Measurements from ENCODE around the gene JPH2. TPM values are rescaled to one million over a fixed set of nuclear protein-coding genes. Genes with fewer than 3 reads are reported as not detected.

Gene JPH2
- total and polyA plus RNA-seq, 4 donors: 0.09 to 1.3 (median 0.17) TPM; not detected in 1

DNA sequence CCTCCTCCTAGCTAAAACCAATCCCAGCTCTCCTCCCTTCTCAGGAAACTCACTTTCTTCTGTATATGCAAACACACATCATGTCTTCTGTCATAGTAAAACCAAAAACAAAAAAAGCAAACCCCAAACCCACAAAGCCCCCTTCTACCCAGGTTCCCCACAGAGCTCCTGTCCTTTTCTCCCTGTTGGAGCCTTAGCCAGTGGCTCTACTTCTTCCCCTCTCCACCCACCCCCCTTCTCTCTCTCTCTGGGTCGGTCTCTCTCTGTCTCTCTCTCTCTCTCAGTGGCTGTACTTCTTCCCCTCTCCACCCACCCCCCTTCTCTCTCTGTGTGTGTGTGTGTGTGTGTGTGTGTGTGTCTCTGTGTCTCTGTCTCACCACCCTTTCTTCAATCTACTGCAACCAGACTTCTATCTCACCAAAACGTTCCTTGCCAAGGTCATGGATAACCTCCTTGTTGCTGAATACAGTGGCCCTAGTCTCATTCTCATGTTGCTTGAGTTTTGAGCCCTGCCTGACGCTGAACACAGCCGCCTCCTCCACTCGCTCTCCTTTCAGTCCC is 32.3 kb upstream of the JPH2 start (continued):
- TF ChIP-seq YY1 (IDR thresholded peaks at IDR 0.05): no peak
- no peak for TF ChIP-seq RAD21 (IDR thresholded peaks at IDR 0.05)
- TF ChIP-seq, protein P1, sequence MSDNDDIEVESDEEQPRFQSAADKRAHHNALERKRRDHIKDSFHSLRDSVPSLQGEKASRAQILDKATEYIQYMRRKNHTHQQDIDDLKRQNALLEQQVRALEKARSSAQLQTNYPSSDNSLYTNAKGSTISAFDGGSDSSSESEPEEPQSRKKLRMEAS (IDR thresholded peaks at IDR 0.05): no peak
- TF ChIP-seq FOXA2 (IDR thresholded peaks at IDR 0.05): no peak
- no peak for TF ChIP-seq NR2F2 (IDR thresholded peaks at IDR 0.05)
- TF ChIP-seq SP1 (IDR thresholded peaks at IDR 0.05): no peak
- TF ChIP-seq, protein P2, sequence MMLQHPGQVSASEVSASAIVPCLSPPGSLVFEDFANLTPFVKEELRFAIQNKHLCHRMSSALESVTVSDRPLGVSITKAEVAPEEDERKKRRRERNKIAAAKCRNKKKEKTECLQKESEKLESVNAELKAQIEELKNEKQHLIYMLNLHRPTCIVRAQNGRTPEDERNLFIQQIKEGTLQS (IDR thresholded peaks at IDR 0.05): no peak

DNA sequence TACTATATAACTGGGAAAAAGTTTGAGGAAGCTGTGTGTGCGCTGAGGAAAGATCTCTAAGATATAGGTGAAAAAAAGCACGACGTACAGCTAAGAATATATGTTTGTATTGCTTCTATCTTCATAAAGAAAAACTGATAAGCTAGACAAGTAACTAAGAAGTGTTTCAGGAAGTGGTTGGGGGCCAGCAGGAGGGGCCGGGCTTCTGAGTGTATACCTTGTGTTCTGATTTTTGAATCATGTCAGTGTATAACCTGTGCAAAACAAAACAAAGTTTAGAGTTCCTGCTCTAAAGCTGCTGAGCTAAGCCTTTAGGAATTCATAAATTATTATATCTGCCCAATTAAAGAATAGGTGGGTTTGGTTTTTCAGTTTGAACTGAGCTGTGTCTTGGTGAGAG is 31.5 kb upstream of the JPH2 start:
- Histone ChIP-seq H3K27ac (ENCODE audit: low read depth in 1 of 2, low read length in 2 of 2) (no peak overlapping the region), H3K9me3 (ENCODE audit: control insufficient read depth in 4 of 4, low read length in 3 of 4) (no peaks in the 10 kb centered on the region), H3K4me1 (ENCODE audit: control insufficient read depth in 4 of 4, insufficient read depth in 4 of 4, low read length in 3 of 4) (peaks cover 2 to 12% (median 8%) of the 10 kb centered on the region in 4 donors), H3K36me3 (ENCODE audit: control insufficient read depth in 4 of 4, insufficient read depth in 3 of 4, low read depth in 1 of 4, low read length in 3 of 4) (peaks cover 0 to 2% (median 0%) of the 10 kb centered on the region in 4 donors), H3K27me3 (ENCODE audit: control insufficient read depth in 4 of 4, insufficient read depth in 4 of 4, low read length in 3 of 4) (no peaks in the 10 kb centered on the region), H3K9ac (ENCODE audit: low read depth in 1 of 2, low read length in 2 of 2) (no peak overlapping the region), H3K4me3 (ENCODE audit: low read depth in 1 of 3, low read length in 3 of 3) (no peak overlapping the region)
- WGBS: 74% methylated on average over 4 of the region's 4 CpGs
- no peak for DNase-seq (ENCODE audit: low spot score)
- TF ChIP-seq RXRA (IDR thresholded peaks at IDR 0.05) (no peak), GABPA (IDR thresholded peaks at IDR 0.05 in 1 of 2, conservative IDR thresholded peaks at IDR 0.05 in 1 of 2) (no peak), FOXA1 (IDR thresholded peaks at IDR 0.05) (no peak), EGR1 (IDR thresholded peaks at IDR 0.05; ENCODE audit: low read depth in 2 of 2) (no peak), HNF4G (IDR thresholded peaks at IDR 0.05) (no peak), NR2F2 (IDR thresholded peaks at IDR 0.05) (no peak), HNF4A (conservative IDR thresholded peaks at IDR 0.05) (no peak), TAF1 (conservative IDR thresholded peaks at IDR 0.05) (no peak)
- TF ChIP-seq, protein P3, sequence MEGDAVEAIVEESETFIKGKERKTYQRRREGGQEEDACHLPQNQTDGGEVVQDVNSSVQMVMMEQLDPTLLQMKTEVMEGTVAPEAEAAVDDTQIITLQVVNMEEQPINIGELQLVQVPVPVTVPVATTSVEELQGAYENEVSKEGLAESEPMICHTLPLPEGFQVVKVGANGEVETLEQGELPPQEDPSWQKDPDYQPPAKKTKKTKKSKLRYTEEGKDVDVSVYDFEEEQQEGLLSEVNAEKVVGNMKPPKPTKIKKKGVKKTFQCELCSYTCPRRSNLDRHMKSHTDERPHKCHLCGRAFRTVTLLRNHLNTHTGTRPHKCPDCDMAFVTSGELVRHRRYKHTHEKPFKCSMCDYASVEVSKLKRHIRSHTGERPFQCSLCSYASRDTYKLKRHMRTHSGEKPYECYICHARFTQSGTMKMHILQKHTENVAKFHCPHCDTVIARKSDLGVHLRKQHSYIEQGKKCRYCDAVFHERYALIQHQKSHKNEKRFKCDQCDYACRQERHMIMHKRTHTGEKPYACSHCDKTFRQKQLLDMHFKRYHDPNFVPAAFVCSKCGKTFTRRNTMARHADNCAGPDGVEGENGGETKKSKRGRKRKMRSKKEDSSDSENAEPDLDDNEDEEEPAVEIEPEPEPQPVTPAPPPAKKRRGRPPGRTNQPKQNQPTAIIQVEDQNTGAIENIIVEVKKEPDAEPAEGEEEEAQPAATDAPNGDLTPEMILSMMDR (IDR thresholded peaks at IDR 0.05; ENCODE audit: low read depth, low read length, missing input control): no peak
- TF ChIP-seq, protein P4, sequence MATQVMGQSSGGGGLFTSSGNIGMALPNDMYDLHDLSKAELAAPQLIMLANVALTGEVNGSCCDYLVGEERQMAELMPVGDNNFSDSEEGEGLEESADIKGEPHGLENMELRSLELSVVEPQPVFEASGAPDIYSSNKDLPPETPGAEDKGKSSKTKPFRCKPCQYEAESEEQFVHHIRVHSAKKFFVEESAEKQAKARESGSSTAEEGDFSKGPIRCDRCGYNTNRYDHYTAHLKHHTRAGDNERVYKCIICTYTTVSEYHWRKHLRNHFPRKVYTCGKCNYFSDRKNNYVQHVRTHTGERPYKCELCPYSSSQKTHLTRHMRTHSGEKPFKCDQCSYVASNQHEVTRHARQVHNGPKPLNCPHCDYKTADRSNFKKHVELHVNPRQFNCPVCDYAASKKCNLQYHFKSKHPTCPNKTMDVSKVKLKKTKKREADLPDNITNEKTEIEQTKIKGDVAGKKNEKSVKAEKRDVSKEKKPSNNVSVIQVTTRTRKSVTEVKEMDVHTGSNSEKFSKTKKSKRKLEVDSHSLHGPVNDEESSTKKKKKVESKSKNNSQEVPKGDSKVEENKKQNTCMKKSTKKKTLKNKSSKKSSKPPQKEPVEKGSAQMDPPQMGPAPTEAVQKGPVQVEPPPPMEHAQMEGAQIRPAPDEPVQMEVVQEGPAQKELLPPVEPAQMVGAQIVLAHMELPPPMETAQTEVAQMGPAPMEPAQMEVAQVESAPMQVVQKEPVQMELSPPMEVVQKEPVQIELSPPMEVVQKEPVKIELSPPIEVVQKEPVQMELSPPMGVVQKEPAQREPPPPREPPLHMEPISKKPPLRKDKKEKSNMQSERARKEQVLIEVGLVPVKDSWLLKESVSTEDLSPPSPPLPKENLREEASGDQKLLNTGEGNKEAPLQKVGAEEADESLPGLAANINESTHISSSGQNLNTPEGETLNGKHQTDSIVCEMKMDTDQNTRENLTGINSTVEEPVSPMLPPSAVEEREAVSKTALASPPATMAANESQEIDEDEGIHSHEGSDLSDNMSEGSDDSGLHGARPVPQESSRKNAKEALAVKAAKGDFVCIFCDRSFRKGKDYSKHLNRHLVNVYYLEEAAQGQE (IDR thresholded peaks at IDR 0.05): no peak
- TF ChIP-seq, protein P2 (IDR thresholded peaks at IDR 0.05): no peak
